ENCODE results near the gene R3HDM2.

DNA sequence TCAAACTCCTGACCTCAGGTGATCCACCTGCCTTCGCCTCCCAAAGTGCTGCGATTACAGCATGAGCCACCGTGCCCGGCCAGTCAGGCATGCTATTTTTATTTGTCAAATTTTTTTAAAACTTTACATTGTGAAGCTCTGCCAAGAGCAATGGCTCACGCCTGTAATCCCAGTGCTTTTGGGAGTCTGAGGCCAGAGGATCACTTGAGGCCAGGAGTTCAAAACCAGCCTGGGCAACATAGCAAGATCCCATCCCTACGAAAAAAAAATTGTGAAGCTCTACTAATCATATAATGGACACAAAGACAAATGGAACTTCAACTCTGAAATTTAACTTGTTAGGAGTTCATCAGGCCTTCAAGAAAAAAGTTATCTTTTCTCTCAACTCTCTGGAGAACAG is 1.9 kb downstream of the R3HDM2 start:
- TF ChIP-seq YY1 (IDR thresholded peaks at IDR 0.05; ENCODE audit: insufficient read depth, insufficient read length) (no peak), ZNF274 (IDR thresholded peaks at IDR 0.05; ENCODE audit: low read depth, low read length) (no peak)
